DMS53 treated with DMSO at 0.1 percent for 48 hours (cell line): ENCODE measurements around the gene RETN.
A peak's percentile ranks its signal among the peaks of the same experiment; 100 is the strongest.

Source experiments
- DNase-seq: peaks from one replicate; lab custom pipeline; 2025; ENCODE audit not compliant: unreplicated experiment; lab: John Stamatoyannopoulos, UW

The RETN gene

GRCh38 chr19:7668842-7669241 is at the start of gene RETN:
Gene RETN, plus strand, starts transcription at chr19:7669049. Its CDS starts 278 bp downstream, at chr19:7669327.
- no peak for DNase-seq

- DNase-seq: peak; percentile 39
Measured at GRCh38 chr19:7619671-7620441, 49.0 kb upstream of the RETN start.

DNA sequence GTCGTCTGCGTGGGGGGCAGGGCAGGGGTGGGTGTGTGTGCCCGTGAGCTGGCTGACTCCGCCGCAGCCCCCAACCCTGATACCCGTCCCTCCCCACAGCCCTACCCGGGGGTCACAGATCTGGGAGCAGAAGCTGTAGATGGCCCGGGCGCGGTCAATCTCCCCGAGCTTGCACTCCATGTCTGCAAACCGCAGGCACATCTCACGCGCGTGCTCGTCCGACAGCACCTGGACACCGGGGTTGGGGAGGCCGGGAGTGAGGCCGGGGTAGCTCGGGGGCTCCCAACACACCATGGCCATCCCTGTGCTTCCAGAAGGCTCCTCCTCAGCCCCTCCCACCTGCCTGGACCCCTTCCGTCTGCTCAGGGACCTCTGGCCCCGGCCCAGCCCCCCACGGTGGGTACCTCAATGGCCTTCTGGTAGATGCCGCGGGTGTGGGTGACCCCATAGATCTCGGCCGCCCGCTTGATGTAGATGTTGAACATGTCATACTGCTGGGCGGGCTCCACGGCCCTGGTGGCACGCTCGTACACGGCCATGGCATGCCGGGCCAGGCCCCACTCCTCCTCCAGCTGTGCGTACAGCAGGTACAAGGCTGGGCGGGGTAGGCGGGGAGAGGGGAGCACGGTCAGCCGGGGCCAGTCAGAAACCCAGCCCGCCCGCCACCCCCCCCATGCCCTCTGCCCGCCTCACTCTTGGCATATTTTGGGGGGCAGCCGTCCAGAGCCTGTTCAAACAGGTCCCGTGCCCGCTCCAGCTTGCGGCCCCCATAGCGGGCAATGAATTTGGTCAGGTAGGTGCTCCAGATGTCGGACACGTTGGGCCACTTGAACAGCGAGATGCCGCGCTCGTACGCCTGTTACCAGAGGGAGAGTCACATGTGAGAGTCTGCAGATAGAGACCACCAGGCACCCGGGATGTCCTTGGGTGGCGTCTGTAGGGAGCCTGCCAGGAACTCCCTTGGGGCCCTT is 48.1 kb upstream of the RETN start:
- no peak for DNase-seq

- no peak for DNase-seq
Measured at GRCh38 chr19:7622933-7623685, 45.7 kb upstream of the RETN start.

- no peak for DNase-seq
Measured at GRCh38 chr19:7623725-7624603, 44.9 kb upstream of the RETN start.

DNA sequence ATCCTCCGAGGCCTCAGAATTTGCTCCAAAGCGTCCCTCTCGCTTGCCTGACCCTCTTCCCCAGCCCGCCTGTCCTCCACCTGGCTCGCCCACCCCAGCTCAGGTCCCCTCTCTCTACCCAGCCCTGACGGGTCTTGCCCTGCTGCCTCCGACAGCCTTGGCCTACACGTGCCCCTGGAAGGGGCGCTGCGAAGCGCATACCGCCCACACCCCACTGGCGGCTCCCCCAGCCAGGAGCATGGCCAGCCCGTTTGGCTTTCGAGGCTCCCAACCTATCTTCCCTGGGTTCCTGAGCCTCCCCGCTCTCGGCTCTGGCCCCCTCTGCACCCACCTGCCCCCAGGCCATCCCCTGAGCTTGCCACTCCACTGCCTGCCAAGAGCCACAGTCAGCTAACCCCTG is 44.0 kb upstream of the RETN start:
- no peak for DNase-seq

GRCh38 chr19:7625763-7626372 is 43.0 kb upstream of the RETN start:
- DNase-seq: no peak

DNA sequence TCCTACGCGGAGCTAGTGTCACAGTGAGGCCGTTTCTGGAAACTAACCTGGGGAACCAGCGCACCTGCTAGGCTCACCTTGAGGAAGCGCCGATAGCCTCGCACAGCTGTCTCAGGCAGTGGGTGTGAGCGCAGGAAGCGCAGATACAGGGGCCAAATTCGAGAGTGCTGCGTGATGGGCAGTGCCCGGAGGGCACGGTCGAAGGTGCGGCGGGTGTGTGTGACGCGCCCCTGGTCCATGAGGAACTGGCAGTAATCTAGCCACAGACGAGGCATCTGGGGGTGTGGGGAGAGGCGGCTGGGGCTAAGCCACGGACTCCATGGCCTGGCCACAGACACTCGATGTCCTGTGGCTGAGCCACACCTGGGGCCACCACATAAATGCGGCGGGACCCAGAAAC is 41.7 kb upstream of the RETN start:
- no peak for DNase-seq

- no peak for DNase-seq
Measured at GRCh38 chr19:7628589-7629311, 40.1 kb upstream of the RETN start.

DNA sequence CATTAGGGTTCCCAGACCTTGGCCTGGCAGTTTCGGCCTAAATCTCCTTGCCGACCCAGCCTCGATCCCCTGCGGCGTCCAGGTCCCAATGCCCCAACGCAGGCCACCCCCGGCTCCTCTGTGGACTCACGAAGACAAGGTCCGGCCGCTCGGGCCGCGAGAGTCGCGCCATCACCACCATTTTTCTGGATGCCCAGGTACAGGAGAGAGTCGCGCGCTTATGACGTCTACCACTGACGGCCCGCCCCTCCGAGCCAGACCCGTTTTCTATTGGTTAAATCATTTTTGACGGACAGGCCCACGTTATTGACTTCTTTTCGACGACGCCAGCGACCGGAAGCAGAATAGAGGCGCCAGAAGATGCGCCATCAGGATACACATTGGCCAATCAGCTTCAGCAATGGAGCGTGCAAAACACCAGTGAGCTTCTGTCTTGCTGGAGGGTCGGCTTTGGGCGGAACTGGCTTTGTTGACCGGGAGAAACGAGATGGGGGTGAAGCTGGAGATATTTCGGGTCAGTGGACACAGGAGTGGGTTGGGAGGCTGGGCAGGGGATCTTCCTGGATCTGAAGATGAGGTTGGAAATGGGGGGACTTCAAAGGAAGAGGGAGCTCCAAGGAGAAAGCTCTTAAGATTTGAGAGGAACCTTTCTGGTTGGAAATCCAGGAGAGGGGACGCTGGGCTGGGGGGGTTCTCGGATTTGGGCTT is 39.3 kb upstream of the RETN start, which contains the start of the genes PET100 and XAB2:
TSS of gene PET100 (plus strand) at position 447 of the 708 bp plus-strand sequence. CDS start at position 488, 41 bp downstream.
TSS of gene XAB2 (minus strand) at position 199 of the 708 bp plus-strand sequence. CDS start at position 181, 18 bp downstream.
- peak; percentile 92 for DNase-seq

- DNase-seq: no peak
Measured at GRCh38 chr19:7631577-7631976, 37.3 kb upstream of the RETN start.

- DNase-seq: no peak
Measured at GRCh38 chr19:7632340-7633203, 36.3 kb upstream of the RETN start.

DNA sequence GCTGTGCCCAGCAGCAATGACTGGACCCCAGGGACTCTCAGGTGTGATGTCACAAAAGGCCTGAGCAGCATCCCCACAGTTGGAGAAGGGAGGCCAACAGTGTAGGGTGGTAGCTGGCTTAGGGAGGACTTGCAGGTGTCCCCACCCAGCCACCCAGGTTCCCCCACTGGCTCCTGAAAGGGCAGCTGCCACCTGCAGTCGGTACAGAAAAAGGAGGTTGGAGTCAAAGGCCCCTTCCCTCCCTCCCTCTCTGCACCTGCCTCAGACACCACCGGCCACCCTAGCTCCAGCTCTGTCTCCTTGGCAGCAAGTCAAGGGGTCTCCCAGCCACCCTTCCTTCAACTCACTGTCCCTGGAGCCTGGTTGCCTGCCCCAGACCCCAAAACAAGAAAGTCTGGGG is 35.2 kb upstream of the RETN start, which contains the start of gene PCP2:
TSS of gene PCP2 (minus strand) at position 22 of the 400 bp plus-strand sequence. CDS start 262 bp downstream, outside the sequence.
- DNase-seq: no peak

DNA sequence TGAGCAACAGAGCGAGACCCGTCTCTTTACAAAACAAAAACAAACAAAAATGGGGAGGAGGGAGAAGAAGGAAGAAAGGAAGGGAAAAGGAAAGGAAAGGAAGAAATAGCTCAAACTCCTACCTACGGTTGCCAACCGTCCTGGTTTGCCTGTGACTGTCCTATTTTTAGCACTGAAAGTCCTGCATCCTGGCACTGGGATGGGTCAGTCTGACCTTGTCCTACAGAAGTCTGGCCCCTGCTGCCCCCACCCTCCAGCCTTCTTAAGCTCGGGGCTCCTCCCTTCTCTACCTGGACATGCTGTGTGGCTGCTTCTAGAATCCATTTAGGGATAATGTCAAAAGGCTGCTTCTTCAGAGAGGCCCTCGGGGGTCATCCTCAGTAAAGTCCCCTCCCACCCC is 33.2 kb upstream of the RETN start:
- DNase-seq: no peak

GRCh38 chr19:7636317-7636690 is 32.5 kb upstream of the RETN start:
- DNase-seq: no peak

GRCh38 chr19:7636691-7637373 is 32.0 kb upstream of the RETN start, which contains the start of gene STXBP2:
Gene STXBP2, plus strand, starts transcription at chr19:7637110. Its CDS starts 40 bp downstream, at chr19:7637150.
- peak; percentile 42 for DNase-seq
